Stimulated activated CD4-positive, alpha-beta T cell treated with anti-CD3 and anti-CD28 coated beads, Interleukin-1b, Interleukin-23, amount 100 ng/mL, for 48 hours (primary cell): ENCODE results near the gene SPATA17.

Experiments used
- DNase-seq: peaks from one replicate; pipeline ENCODE4 v3.0.0-alpha.2; 2020

Gene SPATA17

DNA sequence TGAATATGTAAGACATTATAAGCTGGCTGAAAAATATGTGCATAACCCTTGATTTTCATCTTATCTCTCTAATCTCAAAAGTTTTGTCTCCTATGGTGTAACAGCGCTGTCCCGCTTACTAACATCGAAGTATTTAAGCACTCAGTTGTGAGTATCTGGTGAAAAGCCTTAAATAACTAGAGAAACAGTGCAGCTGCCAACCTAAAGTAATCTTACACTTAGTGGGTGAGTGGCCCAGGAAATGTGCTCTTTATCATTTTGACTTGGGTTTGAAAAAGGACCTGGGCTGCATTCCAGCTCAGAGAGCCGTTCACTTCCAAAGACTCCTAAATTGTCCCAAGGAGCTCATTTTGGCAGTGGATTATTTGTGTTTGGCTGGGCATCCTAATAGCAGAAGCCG lies 225.9 kb downstream of the SPATA17 start:
- DNase-seq: no peak

DNA sequence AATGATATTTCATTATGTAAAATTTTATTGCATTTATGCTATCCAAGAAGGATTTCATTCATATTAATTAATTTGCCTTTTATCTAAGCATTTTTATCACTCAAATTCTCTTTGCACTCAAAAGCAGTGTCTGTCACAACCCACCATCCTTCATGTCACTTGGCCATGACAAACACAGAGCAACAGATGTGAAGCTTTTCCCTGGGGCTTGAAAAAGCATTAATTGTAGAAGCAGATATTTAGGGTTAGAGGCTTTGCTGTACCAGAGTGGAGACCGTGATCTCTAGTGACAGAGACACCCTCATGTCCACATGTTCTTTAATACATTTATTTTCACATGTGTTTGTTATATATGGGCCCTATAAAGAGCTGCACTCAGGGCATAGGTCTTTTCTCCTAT lies 230.5 kb downstream of the SPATA17 start:
- DNase-seq: no peak

DNA sequence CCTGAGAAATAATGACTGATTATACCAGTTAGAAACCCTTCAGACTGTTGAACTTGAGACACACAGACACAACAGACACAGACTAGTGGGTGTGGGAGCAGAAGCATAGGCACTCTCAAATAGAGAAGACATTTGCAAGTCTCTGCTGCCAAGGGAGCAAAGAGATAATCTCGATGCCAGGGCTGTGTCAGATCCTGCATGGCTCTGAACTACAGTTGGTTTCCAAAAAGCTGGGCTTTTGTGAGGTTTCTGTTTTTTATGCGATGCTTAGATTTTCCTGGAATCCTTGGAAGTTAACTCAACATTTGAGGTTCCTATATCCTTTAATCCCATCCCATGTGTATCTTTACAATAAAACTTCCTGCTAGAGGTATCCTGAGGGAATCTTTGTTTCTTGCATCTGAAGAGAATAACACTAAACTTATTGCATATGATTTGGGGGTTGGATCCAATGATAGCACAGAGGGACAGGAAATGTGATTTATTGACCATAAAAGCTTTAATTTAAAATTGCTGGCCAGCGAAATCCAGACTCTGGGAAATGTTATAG lies 236.4 kb downstream of the SPATA17 start:
- no peak for DNase-seq

DNA sequence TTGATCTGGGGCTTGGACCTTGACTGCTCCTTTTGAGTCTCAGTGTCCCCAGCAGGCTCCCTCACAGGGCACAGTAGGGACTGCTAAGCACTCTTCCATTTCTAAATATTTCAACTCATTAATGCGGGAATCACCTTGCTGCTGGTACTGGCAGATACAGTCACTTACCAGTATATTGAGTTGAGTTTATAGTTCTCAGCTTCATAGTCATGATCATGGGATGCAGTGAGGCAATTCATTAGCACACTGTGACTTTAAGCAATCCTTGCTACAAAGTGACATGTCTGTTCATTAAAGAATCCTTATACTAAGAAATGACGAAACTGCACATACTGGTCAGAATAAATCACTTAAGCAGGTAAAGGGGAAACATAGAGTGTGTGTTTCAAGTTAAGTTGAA lies 240.8 kb downstream of the SPATA17 start:
- no peak for DNase-seq

DNA sequence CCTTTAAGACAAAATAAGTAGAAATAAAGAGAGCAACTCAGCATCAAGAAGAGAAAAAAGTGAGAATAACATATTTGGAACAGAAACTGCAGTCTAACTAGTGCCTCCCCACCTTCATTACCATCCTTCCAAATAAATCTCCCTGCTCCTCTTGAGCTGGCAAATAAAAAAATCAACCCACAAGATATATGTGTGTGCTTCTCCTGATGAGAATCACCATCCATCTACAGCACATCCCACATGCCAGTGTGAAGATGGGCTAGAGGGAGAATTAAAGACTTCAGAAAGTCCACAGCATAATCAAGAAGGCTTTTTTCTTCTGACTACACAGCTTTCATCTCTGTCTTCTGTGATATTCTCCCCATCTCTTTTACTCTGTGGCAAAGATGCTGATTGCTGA lies 244.1 kb downstream of the SPATA17 start:
- no peak for DNase-seq

DNA sequence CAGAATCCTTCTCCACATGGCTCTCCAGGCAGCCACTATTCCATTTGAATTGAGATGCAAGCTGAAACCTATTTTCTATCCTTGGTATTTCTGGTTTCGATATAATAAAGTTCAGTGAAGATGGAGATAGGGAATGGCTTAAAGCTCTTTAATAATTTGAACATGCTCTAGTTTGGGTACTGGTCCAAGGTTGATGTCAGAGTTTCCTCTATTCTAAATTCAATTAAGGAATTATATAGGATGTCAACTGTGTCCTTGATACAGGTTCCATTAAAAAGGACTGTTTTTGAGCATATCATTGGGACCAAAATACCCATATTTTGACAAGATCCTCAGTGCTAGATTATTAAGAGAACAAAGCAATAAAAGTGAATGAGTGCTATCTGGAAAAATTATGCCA lies 245.3 kb downstream of the SPATA17 start:
- DNase-seq: no peak

DNA sequence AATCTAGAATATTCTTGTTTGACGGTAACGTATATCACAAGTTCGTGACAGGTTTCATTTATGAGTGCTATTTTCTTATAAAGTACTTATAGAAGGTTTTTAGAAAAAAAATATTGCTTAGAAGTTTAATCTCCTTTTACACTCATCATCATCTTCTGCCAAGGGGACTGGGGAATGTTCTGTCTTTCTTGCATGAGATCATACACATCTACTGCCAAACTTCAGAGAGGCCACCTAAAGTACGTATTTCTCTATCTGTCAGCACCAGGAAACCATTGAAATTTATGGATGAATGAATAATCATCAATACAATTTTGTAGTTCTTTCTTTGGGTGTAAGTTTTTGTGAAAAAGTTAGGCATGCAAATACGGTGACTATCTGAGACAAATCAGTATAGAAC lies 245.8 kb downstream of the SPATA17 start:
- no peak for DNase-seq

DNA sequence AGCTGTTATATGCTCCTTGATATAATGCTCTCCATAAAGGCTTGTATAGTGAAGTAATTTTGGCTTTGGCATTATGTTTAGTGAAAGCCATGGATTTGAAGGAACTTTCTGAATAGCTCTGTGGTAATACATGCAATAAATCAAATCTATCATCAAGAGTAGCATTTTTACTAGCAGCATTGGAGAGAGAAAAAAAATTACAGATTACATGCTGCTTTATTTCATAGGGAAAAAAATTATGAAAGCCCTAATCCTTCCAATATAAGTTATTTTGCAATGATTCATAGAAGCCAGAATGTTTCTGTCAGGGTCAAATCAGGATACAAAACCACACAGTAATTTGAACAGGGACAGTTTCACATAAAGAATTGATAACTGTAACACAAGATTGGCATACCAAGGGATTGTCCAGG lies 250.0 kb downstream of the SPATA17 start:
- DNase-seq: no peak

DNA sequence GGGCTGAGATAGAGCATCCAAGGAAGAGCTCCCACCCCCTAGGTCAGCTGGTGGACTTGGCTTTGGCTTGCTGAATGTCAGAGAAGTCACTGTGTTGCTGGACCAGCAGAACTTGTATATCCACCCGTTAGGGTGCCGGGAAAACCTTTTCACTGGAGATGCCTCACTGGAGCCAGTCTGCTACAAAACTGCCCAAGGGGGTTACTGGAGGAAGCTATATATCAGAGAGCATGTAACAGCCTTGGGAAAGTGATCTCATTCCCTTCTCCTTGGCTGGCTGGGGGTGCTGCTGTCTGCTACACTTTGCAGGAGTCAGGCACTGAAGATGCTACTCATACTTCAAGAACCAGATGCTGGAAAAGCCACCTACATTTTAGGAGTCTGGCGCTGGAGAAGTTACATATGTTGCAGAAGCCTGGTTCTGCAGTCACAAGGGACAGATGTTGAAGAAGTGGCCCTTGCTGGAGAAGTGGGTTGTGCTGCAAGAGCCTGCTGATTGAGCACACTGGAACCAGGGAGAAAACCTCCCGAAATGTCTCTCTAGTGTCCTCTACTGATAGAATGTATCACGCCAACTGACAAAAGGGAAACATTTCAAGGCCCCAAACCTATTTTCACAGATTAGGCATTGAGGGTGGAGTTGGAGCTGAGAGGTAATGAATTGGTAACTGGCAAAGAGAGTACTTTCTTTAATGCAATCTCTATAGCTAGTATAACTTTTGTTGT lies 250.6 kb downstream of the SPATA17 start:
- DNase-seq: no peak

DNA sequence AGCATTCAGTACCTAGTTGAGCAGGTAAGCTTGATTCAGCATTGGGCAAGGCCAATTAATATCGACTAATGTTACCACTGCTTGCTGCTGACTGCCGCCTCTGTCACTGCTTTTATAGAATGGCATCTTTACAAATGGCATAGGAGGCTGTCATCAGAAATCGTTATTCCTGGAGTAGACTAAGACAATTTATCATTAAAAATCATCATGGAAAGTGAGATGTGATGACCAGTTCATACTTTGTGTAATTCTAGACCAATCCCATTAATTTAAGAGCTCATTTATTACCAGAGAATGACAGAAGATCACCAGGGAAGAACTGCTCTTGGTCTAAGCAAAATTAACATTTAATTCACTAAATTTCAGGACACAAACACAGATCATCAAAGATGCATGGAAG lies 254.0 kb downstream of the SPATA17 start:
- DNase-seq: no peak

DNA sequence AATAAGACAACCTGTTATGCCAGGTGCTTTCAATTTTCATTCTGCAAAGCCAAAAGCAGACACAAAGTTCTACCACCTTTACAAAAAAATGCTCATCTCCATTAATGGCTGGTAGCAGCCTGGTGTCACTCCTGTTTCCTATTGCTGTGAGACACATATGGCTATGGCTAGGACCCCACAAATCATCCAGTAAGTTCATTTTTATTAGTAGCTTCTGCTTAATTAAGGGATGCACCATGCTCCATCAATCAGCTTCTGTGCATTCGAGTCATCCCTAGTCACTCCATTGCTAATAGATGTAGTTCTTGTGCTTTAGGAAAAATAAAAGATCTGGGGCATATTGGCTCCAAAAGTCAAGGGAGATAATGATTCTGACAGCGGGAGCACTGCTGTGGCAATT lies 257.2 kb downstream of the SPATA17 start:
- DNase-seq: no peak

DNA sequence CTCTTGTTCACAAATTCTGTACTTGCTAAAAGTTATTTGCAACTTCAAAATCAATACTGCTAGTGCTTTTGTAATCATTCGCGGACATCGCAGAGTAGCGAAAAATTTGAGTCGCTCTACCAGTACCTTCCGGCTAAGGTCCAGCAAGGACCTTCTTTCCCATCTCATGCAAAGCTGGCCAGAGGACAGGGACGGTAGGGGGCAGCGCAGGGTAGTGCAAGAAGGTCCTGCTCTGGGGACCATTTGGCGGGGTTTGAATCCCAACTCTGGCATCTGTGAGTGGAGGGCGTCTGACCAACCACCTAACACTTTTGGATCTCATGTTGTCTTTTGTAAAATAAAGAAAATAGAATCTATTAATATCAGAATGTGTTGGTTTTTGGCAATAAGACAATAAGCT lies 258.3 kb downstream of the SPATA17 start:
- no peak for DNase-seq

DNA sequence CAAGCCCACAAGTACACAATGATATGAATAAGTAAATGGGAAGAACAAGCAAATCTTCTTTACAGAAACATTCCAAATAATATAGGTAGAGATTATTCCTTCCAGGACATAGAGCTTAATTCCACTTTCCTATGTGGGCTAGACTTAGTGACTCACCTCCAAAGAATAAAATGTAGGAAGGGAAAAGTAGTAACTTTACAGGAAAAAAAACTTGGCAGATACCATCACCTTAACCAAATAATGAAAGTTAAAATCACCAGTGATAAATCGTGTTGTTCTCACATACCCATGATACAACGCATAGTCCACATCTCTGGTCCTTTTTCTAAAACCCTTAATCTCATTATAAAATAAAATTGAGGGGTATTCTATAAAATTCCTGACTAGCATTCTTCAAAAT lies 260.8 kb downstream of the SPATA17 start:
- DNase-seq: no peak

DNA sequence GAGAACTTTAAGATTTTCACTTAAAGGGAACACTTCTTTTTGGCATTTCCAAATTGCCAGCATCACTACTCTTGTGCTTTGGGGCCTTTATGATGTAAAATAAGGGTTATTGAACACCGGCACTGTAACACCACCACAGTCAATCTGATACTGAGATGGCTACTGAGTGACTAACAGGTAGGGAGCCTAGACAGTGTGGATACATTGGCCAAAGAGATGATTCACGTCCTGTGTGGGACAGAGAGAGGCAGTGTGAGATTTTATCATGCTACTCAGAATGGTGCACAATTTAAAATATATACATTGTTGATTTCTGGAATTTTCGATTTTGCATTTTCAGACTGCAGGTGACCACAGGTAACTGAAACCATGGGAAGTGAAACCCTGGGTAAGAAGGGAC lies 261.6 kb downstream of the SPATA17 start:
- no peak for DNase-seq

DNA sequence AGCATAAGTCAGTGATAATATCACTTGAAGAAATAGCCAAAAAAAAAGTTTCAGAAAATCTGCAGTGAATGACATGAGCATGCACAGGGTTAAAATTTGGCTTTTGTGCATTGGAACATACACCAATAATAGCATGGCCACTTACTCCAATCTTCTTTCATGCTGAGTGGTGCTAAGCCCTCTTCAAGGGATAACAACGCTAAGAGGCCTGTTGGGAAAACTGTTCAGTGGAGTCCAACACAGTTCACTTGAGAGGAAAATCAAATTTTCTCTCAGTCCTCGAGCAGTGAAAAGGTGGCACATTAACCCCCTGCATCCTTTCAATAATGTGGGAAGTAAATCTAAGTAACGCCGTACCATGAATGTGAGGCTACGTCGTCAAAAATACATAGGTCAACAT lies 264.7 kb downstream of the SPATA17 start:
- no peak for DNase-seq

DNA sequence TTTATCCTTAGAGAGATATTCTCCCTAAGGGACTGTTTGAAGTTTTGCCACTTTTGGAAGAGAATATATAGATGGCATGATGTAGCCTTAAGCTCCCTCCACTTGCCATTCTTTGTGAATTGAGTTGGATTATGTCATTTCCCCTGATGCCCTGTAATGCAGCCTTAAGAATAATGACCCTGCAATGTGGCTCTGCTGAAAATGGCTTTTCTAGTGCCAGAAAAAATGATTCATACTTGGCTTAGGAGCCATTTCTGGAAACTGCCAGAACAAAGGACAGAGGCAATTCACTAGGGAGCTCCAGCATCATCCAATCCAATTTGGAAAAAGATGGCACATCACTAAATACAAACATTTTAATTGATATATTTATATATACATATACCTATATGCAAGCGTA lies 265.3 kb downstream of the SPATA17 start:
- DNase-seq: no peak

DNA sequence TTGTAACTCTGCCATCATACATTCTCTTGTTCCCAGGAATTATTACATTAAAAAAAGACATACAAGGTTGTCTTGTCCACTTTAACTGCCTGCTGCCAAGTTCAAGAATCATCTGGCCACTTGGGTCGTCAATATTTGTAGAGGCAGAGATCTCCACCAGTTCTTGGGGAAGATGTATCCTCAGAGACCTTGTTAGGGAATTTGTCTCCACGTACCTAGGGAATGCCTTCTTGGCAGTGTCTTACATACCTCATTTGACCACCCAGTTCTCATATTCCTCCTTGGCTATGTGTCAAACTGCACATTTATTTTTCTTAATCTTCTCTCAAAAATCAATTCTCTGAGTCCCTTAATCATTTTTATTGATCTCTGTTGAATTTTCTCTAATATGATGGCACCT lies 266.0 kb downstream of the SPATA17 start:
- no peak for DNase-seq

DNA sequence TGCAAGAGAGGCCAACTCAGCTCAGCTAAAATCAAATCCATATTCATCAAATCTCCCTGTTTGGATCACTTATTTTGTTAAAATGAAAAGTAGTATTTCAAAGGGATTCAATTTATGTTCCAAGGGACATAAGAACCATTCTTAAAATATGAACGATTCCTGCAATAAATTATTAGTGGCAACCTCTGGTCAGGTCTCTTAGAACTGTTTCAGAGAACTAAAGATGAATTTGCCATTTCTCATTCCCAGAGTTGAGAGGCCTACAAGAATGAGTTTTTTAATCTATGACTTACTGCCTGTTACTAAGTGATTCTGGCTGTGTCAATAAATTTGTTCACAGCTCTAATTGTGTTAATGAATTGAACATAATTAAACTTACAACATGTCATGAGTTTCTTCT lies 268.5 kb downstream of the SPATA17 start:
- no peak for DNase-seq

DNA sequence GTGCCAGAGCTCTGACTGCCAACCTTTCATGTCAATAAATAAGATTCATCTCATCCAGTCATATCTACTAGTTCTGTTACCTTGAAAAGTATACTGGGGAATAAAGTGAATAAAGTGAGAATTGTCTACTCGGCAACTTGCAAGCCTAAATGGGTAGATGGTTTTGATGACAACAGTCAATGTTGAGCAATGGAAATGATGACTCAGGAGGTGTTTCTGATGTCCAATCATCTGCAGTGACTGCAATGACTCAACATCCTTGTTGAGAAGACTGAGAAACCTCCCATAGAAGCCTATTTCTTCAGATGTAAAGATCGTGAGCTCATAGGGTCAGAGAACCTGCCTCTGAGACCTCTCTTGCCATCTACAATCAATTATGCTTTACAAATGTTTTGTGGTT lies 276.4 kb downstream of the SPATA17 start:
- no peak for DNase-seq

DNA sequence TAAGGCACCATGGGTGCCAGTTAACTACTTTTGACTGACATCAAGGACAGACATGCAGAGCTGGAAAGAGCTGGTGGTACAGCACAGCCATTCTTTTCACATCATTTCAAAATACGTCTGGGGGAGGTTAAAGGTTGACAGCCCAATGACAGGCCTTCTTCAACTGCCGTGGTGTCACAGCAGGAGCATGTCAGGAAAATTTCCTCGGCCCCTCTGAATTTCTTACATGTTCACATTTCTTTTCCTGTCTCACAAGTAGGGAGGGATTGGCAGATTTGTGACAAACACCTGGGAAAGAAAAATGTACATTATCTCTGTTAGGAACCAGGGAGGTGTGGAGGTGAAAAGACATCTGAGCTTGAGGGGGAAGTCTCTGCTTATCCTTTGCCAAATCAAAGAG lies 279.1 kb downstream of the SPATA17 start:
- no peak for DNase-seq

DNA sequence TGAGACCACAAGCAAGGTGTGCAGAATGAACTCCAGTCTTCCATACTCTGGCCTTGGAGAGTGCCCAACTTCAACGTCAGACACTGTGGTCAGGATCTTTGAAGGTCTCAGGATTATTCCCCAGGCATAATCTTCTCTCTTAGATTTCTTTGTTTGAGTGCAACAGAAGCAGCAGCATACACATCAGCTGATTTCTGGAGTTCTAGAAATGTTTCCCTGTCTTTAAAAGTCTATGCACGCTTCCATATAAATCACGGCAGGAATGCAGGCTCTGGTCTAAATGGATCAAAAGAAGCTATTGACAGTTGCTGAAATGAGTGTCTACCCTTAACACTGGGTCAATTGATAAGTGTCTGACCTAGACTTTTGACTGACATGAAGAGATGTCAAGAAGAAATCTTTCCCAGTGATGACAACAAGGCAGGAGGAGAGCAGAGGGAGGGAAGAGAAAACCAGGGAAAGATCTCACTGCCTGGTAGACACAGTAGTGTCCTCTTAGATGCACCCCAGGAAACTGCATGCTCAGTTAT lies 279.7 kb downstream of the SPATA17 start:
- DNase-seq: no peak

DNA sequence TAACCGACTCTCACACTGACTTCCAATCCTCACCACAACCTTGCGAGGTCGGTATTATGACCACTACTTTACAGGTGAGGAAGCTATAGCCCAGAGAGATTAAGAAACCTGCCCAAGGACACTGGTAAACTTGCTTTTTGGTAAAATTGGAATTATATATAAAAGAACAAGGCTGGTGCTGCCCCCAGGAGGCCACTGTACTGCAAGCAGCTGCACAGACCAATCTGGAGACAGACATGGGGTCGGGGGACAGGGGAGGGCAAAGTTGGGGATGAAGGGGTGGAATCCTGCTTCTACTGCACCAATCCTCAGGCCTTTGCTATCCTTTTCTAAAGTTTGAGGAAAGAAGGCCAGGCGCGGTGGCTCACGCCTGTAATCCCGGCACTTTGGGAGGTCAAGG lies 280.8 kb downstream of the SPATA17 start:
- DNase-seq: no peak

DNA sequence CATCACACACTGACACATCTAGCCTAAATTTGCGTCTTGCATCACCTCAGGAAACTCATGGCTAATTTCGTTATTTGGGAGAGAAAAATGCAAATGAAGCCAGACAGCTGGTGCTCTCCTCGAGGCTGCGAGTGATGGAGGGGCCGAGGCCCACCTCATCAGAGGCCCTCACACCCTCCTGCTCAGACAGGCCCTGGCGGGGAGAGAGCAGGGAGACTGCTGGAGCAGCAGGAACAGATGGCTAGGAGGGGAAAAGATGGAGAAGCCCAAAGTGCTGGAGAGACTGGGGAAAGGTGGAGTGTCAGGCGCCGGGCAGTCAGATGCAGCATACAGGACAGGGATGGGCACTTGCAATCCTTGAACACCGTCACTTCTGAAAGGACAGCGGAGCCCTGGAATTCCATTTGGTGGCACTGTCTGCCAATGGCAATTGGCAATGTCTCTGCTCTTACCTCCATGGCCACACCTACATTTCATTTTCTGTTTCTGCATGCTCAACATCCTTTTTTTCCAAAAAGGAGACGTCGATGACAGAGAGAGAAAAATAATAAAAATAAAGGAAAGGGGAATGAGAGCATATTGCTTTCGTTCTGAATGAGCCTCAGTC lies 286.2 kb downstream of the SPATA17 start:
- DNase-seq: no peak

DNA sequence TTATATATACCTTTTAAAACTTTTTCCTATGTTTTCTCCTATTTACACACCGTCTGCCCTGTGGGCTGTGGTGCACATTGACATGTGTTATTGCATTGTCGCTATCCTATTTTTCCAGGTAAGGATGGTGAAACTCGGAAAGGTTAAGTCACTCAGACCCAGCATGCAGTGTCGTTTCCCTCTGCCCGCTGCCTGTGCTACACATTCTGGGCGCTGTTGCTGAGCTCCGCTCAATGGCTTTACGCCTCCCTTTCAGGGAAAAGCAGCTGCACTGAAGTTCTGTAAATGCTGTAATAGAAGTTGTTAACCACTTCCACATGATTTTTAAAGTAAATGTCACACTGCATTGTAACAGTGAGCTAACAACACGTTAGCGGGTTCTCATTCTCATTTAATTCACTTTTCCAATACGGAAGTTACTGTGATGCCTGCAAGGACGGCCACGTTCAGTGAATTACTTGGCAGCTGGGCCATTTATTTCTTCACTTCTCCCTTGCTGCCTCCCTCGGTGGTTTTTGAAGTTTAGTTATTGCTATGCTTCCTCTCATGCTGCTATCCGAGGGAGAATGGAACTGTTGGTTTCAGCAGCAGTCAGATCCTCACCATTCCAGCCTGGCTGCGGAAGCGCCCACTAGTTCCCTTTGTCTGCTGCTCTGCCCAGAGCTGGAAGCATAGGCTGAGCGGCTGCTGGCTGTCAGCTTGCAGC lies 288.7 kb downstream of the SPATA17 start:
- no peak for DNase-seq
